Heart left ventricle (tissue), 16 donors: ENCODE results near the gene OR8K1. TPM values are rescaled to one million over a fixed set of nuclear protein-coding genes. Genes with fewer than 3 reads are reported as not detected.

Experiments
- ATAC-seq, 4 donors: fragments of 200-7000 bp; cut with Tn5 transposase; one replicate each; pipeline ENCODE4 v1.9.1; 2020 to 2022; ENCODE audit warnings: moderate library complexity in 4 of 4, mild to moderate bottlenecking in 3 of 4, moderate number of reproducible peaks in 1 of 4
- DNase-seq, 5 donors: peaks; one replicate each; pipeline ENCODE4 v3.0.0-alpha.2; 2020
- H3K27ac ChIP-seq, 12 donors: fragments of 200-600 bp; sonication (generic) in 4 of 12; one replicate each; pipeline versions ENCODE4 v1.5.0 to v1.8.0; 2016 to 2022; ENCODE audit warnings: mild to moderate bottlenecking in 2 of 12
- H3K27me3 ChIP-seq, 9 donors: fragments of 200-600 bp; sonication (generic) in 2 of 9; one replicate each; pipeline versions ENCODE4 v1.5.1 to v1.8.0; 2016 to 2022; ENCODE audit warnings: mild to moderate bottlenecking in 3 of 9
- H3K36me3 ChIP-seq, 9 donors: fragments of 200-600 bp; sonication (generic) in 2 of 9; one replicate each; pipeline versions ENCODE4 v1.5.0 to v1.8.0; 2018 to 2022; ENCODE audit warnings: mild to moderate bottlenecking in 2 of 9
- H3K4me1 ChIP-seq, 12 donors: fragments of 200-600 bp; sonication (generic) in 4 of 12; one replicate each; pipeline versions ENCODE4 v1.5.0 to v1.8.0; 2016 to 2022; ENCODE audit warnings: mild to moderate bottlenecking in 3 of 12
- H3K4me3 ChIP-seq, 12 donors: fragments of 200-600 bp; sonication (generic) in 4 of 12; one replicate each; pipeline versions ENCODE4 v1.5.0 to v1.8.0; 2017 to 2022; ENCODE audit warnings: mild to moderate bottlenecking in 9 of 12, moderate library complexity in 4 of 12
- H3K9me3 ChIP-seq, 12 donors: fragments of 200-600 bp; sonication (generic) in 4 of 12; one replicate each; pipeline versions ENCODE4 v1.5.0 to v1.8.0; 2016 to 2022; ENCODE audit warnings: mild to moderate bottlenecking in 1 of 12
- CTCF ChIP-seq, 12 donors: fragments of 200-600 bp; sonication (generic) in 4 of 12; IDR thresholded peaks; one replicate each; pipeline versions ENCODE4 v1.5.0 to v1.8.0; 2018 to 2022; ENCODE audit warnings: antibody characterized with exemption in 12 of 12, mild to moderate bottlenecking in 5 of 12
- POLR2A ChIP-seq, 2 donors: fragments of 450-650 bp; IDR thresholded peaks; one replicate each; pipeline ENCODE4 v1.6.1; 2017; ENCODE audit warnings: antibody characterized with exemption in 2 of 2, mild to moderate bottlenecking in 2 of 2, moderate library complexity in 2 of 2
- WGBS, 4 donors: extraction: QIAGEN DNeasy Blood & Tissue Kit in 2 of 4; methylation state at CpG; one replicate each; pipeline versions ENCODE4 v1.1.5 to v1.1.7; 2013 to 2018; 5-methylcytosine and 5-hydroxymethylcytosine counted together
- intact Hi-C, 10 donors: fragments of 100-400 bp; cut with DNase I; formaldehyde crosslinking; loops; one replicate each; pipeline versions ENCODE4 v1.11.1 to v1.14.2; 2022
- polyA plus RNA-seq, 2 donors: library from polyadenylated mRNA; stranded (reverse); fragments of 200-250 nt; gene quantifications; one replicate each; pipeline ENCODE4 v1.2.3, GENCODE V29; 2013
- total RNA-seq, 9 donors: library from RNA; depleted of rRNA in 2 of 9; stranded (reverse); fragments of >200 nt in 2 of 9; fragmentation: NEBNext Ultra II Directional in 3 of 9; extraction: Animal tissue kit (Norgen Biotek cat#: 25700) in 3 of 9; gene quantifications; one replicate each; pipeline versions ENCODE4 v1.1.0 to v1.2.4, GENCODE V29; 2016 to 2023
- donor health status: ischemic (EF 13 %, LVEDD 7.1; RV severe dilation, severe dysfunction).
- donor health status: healthy with polysubstance abuse.
- donor health status: DM: no; HTN: yes; CAD: no.
- donor health status: DM: no; HTN: no; CAD: no.
- donor health status: ischemic (EF 25% LVEDD 6.9; RV normal size, moderate dysfunction).
- donor health status: ischemic (EF 25% LVEDD 5.7; RV mildly dilated, moderate dysfunction).
- donor health status: healthy.
- donor health status: DM: yes; HTN: yes; CAD: no.
- donor health status: ischemic (EF 35%, LVEDD 5.7; RV mildly dilated, moderate dysfunction).
- donor health status: nonischemic (EF 11% LVEDD 7.7; RV severe dilation, severe dysfunction).
- donor health status: DM: yes; HTN: yes; CAD: no.
- donor health status: PGD.
- donor health status: ischemic (EF 29% LVEDD 5.4; RV normal size, mild dysfunction).
- donor health status: nonischemic (EF 23%, LVEDD 6.1; RV moderate dilation, normal function).

Gene OR8K1
- total and polyA plus RNA-seq, 11 donors, result not detected

DNA sequence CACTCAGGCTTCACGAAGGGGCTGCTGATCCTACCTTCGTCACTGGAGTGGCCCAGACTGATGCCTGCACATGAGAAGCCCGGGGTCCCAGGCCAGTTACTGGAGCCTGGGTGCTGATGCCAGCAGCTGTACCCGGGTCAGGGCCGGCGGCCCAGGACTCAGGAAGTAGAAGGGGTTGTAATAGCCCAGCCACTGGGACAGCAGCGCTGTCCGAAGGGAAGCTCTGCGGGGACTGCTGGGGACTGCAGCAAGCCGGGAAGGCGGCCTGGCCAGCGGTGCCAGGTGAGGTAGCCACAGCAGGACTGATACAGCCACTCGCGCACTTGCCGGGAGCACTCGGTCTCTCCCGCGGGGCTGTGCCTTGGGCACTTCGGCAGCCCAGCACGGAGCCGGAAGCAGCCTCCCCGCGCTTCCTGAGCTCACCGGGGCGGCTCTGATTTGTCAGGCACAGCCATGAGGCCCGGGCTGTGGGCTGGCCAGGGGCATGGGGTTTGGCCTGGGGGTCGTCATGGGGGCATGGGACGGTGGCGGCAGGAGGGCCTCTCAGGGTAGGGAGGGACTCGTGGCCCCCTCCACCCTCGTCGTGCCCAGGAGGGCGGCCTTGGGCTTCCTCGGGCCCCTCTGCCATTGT lies 13.9 kb upstream of the OR8K1 start:
- no peak overlapping the region for H3K27ac ChIP-seq
- no peaks in the 10 kb centered on the region for H3K36me3 ChIP-seq
- 85 to 91% (median 90%) methylated on average over 12 to 34 of the region's 34 CpGs for WGBS, 4 donors
- H3K4me3 ChIP-seq, result no peak overlapping the region
- intact Hi-C loops, result no loop called here
- no peaks in the 10 kb centered on the region for H3K27me3 ChIP-seq
- ATAC-seq (no peak), DNase-seq (peak in 1 of 5 donors; percentile 53)
- H3K9me3 ChIP-seq, result peaks cover 0 to 7% (median 0%) of the 10 kb centered on the region in 12 donors
- H3K4me1 ChIP-seq, result no peaks in the 10 kb centered on the region
- TF ChIP-seq CTCF (IDR thresholded peaks at IDR 0.05) (no peak), POLR2A (IDR thresholded peaks at IDR 0.05) (no peak)

DNA sequence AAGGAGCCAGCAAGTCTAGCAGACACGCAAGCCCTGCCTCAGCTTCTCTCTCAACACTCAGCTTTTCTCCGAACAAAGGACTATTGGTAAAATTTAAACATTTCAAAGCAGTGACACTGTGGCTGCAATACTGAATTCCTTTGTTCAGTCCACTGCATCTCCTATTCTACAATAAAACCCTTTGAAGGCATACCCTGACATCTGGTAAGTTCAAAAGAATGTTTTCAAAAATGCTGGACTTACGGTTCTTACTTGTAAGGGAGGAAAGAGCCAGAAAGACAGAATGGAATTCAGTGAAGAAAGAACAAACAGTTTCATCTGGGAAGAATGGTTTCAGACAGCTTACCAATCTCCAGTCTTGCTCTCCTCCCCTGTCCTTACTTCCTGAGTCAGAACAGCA lies 12.7 kb upstream of the OR8K1 start:
- Histone ChIP-seq H3K36me3 (no peaks in the 10 kb centered on the region), H3K9me3 (peaks cover 0 to 7% (median 0%) of the 10 kb centered on the region in 12 donors), H3K4me3 (no peak overlapping the region), H3K27ac (no peak overlapping the region), H3K27me3 (no peaks in the 10 kb centered on the region), H3K4me1 (no peaks in the 10 kb centered on the region)
- no peak for TF ChIP-seq POLR2A (IDR thresholded peaks at IDR 0.05)
- no peak for TF ChIP-seq CTCF (IDR thresholded peaks at IDR 0.05)
- DNase-seq (no peak), ATAC-seq (no peak)
- intact Hi-C loops, result no loop called here
- WGBS, 4 donors, result 39 to 60% (median 47%) methylated on average over 3 of the region's 3 CpGs

DNA sequence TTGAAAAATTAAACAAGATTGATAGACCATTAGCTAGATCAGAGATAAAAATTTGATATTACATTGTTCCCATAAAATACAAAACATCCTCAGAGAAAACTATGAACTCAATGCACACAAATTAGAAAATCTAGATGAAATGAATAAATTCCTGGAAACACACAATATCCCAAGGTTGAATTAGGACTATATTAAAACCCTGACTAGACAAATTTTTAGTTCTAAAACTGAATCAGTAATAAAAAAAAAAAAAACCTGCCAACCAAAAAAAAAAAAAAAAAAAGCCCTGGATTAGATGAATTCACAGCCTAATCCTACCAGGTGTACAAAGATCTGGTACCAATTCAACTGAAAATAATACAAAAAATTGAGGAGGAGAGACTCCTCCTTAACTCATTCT lies 5.5 kb upstream of the OR8K1 start:
- no peak overlapping the region for H3K27ac ChIP-seq
- H3K9me3 ChIP-seq, result peaks cover 0 to 25% (median 0%) of the 10 kb centered on the region in 12 donors
- DNase-seq, result no peak
- no peaks in the 10 kb centered on the region for H3K4me1 ChIP-seq
- H3K36me3 ChIP-seq, result no peaks in the 10 kb centered on the region
- no peak for ATAC-seq
- no peaks in the 10 kb centered on the region for H3K27me3 ChIP-seq
- TF ChIP-seq CTCF (IDR thresholded peaks at IDR 0.05) (no peak), POLR2A (IDR thresholded peaks at IDR 0.05) (no peak)
- no peak overlapping the region for H3K4me3 ChIP-seq
- intact Hi-C loops, result no loop called here

DNA sequence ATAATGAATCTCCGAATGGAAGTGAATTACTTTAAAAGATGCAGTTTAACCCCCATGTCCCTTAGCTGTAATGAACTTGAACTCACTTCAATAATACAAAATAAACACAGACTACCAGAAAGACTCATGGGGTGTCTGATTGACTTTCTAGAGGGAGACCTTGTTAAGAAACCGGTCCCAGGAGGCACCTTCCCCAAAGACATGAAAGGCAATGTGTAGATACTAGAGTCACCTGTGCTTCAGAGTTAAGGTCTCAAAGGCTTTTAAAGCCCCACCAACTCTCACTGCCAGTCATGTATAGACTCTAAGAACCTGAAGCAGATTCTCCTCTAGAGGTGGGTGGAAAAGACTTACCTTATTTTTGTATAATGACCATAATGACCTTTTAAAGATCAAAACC lies 8.2 kb downstream of the OR8K1 start, which contains the start of gene OR8J1:
Gene OR8J1, plus strand, starts transcription at position 301 of the 400 bp plus-strand sequence. CDS start 5,956 bp downstream, outside the sequence.
- Histone ChIP-seq H3K4me1 (no peaks in the 10 kb centered on the region), H3K4me3 (no peak within 1 kb of the TSS), H3K9me3 (no peaks in the 10 kb centered on the region), H3K27ac (no peak within 1 kb of the TSS), H3K36me3 (no peaks in the 10 kb centered on the region), H3K27me3 (no peaks in the 10 kb centered on the region)
- DNase-seq, result no peak
- ATAC-seq, result no peak
- intact Hi-C loops, result no loop called here
- TF ChIP-seq CTCF (IDR thresholded peaks at IDR 0.05) (no peak), POLR2A (IDR thresholded peaks at IDR 0.05) (no peak)
- 42 to 88% (median 74%) methylated on average over 2 of the region's 2 CpGs for WGBS, 4 donors
